K562 (cell line): Measurements from ENCODE around the gene GADD45B. TPM values are rescaled to one million over a fixed set of nuclear protein-coding genes. Genes with fewer than 3 reads are reported as not detected.
A peak's percentile ranks its signal among the peaks of the same experiment; 100 is the strongest.

Source experiments
- CBX1 ChIP-seq: sonication (generic); IDR thresholded peaks from 2 replicates; pipeline ENCODE4 v1.6.1; 2016; ENCODE audit warnings: antibody characterized with exemption, low read depth, mild to moderate bottlenecking
- CGGBP1 ChIP-seq: fragments of 250-450 bp; sonication (Bioruptor Pico); IDR thresholded peaks from 2 replicates; pipeline ENCODE4 v1.9.0; 2021; ENCODE audit warnings: mild to moderate bottlenecking
- DPF2 ChIP-seq: fragments of 450-650 bp; IDR thresholded peaks from 2 replicates; pipeline ENCODE4 v1.6.1; 2016
- FOXJ3 ChIP-seq: sonication (generic); formaldehyde crosslinking; IDR thresholded peaks from 2 replicates; pipeline ENCODE4 v1.4.0; 2020; ENCODE audit warnings: mild to moderate bottlenecking, missing genetic modification reagents
- GABPB1 ChIP-seq: sonication (generic); formaldehyde crosslinking; IDR thresholded peaks from 2 replicates; pipeline ENCODE4 v1.8.0; 2022; ENCODE audit warnings: mild to moderate bottlenecking, missing genetic modification reagents
- HES1 ChIP-seq: fragments of 450-650 bp; IDR thresholded peaks from 2 replicates; pipeline ENCODE4 v1.6.1; 2016; ENCODE audit warnings: low read depth, mild to moderate bottlenecking, moderate library complexity
- HOMEZ ChIP-seq: fragments of 250-450 bp; sonication (Bioruptor Pico); IDR thresholded peaks from 2 replicates; pipeline ENCODE4 v1.4.0; 2020; ENCODE audit warnings: mild to moderate bottlenecking, moderate library complexity
- MEF2D ChIP-seq: conservative IDR thresholded peaks from 2 replicates; pipeline ENCODE4 v1.6.1; 2016; ENCODE audit warnings: low read depth, missing genetic modification characterization, missing compliant biosample characterization
- PHTF2 ChIP-seq: fragments of 250-450 bp; sonication (Bioruptor Pico); IDR thresholded peaks from 2 replicates; pipeline ENCODE4 v1.5.0; 2021; ENCODE audit warnings: mild to moderate bottlenecking
- POU5F1 ChIP-seq: fragments of 150-350 bp; IDR thresholded peaks from 2 replicates; pipeline ENCODE4 v1.6.1; 2014; ENCODE audit warnings: borderline replicate concordance, low read length, low read depth, mild to moderate bottlenecking; ENCODE audit not compliant: partially characterized antibody
- RHOXF2B ChIP-seq: fragments of 250-450 bp; sonication (Bioruptor Pico); conservative IDR thresholded peaks from 2 replicates; pipeline ENCODE4 v1.5.1; 2021
- SIX5 ChIP-seq, 2 experiments: IDR thresholded peaks; 2 replicates each; pipeline ENCODE4 v1.6.1; 2011; ENCODE audit warnings: low read length in 2 of 2, borderline replicate concordance in 1 of 2, low read depth in 1 of 2, mild to moderate bottlenecking in 1 of 2, moderate library complexity in 1 of 2; ENCODE audit not compliant: insufficient read depth in 1 of 2
- SMAD2 ChIP-seq: fragments of 150-350 bp; IDR thresholded peaks from 2 replicates; pipeline ENCODE4 v1.6.1; 2014; ENCODE audit warnings: low read depth, mild to moderate bottlenecking, low read length
- ZBTB17 ChIP-seq: fragments of 450-650 bp; formaldehyde crosslinking; IDR thresholded peaks from 2 replicates; pipeline ENCODE4 v1.4.0; 2020; ENCODE audit warnings: mild to moderate bottlenecking
- ZNF282 ChIP-seq: sonication (generic); formaldehyde crosslinking; IDR thresholded peaks from 2 replicates; pipeline ENCODE4 v1.8.1; 2023; ENCODE audit warnings: missing genetic modification reagents
- polyA plus RNA-seq, 8 experiments: library from polyadenylated mRNA; depleted of rRNA in 4 of 8; stranded (reverse) in 5 of 8; unstranded in 3 of 8; fragments of >200 nt; fragmentation: Nextera tagmentation in 2 of 8; fragmentation: Illumina TruSeq in 1 of 8; extraction: Ambion mirVana in 2 of 8; extraction: Trizol in 1 of 8; gene quantifications; 2 replicates each; pipeline versions ENCODE4 v1.2.1 to v1.2.3, GENCODE V29; 2011 to 2014; ENCODE audit warnings: inconsistent platforms in 1 of 8, missing spikeins in 1 of 8
- total RNA-seq, 7 experiments: library from RNA; depleted of rRNA in 6 of 7; stranded (reverse); fragments of >200 nt in 6 of 7; fragmentation: Illumina TruSeq in 2 of 7; extraction: Trizol in 2 of 7; gene quantifications; 2 replicates each; pipeline versions ENCODE4 v1.2.1 to v1.2.3, GENCODE V29; 2011 to 2021; ENCODE audit warnings: low replicate concordance in 1 of 7
- TF ChIP-seq, protein P1 (sequence below): sonication (generic); formaldehyde crosslinking; IDR thresholded peaks from 2 replicates; pipeline ENCODE4 v1.8.1; 2023; ENCODE audit warnings: missing genetic modification reagents, mild to moderate bottlenecking, borderline replicate concordance
- TF ChIP-seq, protein P2 (sequence below): sonication (generic); formaldehyde crosslinking; IDR thresholded peaks from 2 replicates; pipeline ENCODE4 v1.8.1; 2023; ENCODE audit warnings: mild to moderate bottlenecking, missing genetic modification reagents

Gene GADD45B
- total and polyA plus RNA-seq, 9 of the 15 experiments (the other 6 are each of a cell fraction or from before 2014, with no cell fraction given): 0.06 to 4.1 (median 2.1) TPM

GRCh38 chr19:2427429-2428320, 48.3 kb upstream of the GADD45B start, which contains the start of gene TIMM13 (continued):
- no peak for TF ChIP-seq ZNF282 (CRISPR knock-in tag)
- TF ChIP-seq DPF2: 0 out of 2 replicates have a peak, but pooled peaks have one; percentile 44
- TF ChIP-seq POU5F1: peak; percentile 17
- TF ChIP-seq CBX1: no peak
- no peak for TF ChIP-seq RHOXF2B (CRISPR knock-in tag)
- no peak for TF ChIP-seq FOXJ3 (CRISPR knock-in tag)
- TF ChIP-seq HOMEZ (CRISPR knock-in tag): no peak
- no peak for TF ChIP-seq HES1
- TF ChIP-seq PHTF2: no peak
- no peak for TF ChIP-seq SMAD2
- TF ChIP-seq ZBTB17 (CRISPR knock-in tag): peak; percentile 89
- no peak for TF ChIP-seq MEF2D (tag)
- TF ChIP-seq GABPB1: peak; percentile 99
- TF ChIP-seq SIX5 (IDR thresholded peaks at IDR 0.05; ENCODE audit: borderline replicate concordance in 1 of 2, insufficient read depth in 1 of 2, low read depth in 1 of 2, low read length in 2 of 2): peak; percentile 79 to 91
- TF ChIP-seq, protein P1, sequence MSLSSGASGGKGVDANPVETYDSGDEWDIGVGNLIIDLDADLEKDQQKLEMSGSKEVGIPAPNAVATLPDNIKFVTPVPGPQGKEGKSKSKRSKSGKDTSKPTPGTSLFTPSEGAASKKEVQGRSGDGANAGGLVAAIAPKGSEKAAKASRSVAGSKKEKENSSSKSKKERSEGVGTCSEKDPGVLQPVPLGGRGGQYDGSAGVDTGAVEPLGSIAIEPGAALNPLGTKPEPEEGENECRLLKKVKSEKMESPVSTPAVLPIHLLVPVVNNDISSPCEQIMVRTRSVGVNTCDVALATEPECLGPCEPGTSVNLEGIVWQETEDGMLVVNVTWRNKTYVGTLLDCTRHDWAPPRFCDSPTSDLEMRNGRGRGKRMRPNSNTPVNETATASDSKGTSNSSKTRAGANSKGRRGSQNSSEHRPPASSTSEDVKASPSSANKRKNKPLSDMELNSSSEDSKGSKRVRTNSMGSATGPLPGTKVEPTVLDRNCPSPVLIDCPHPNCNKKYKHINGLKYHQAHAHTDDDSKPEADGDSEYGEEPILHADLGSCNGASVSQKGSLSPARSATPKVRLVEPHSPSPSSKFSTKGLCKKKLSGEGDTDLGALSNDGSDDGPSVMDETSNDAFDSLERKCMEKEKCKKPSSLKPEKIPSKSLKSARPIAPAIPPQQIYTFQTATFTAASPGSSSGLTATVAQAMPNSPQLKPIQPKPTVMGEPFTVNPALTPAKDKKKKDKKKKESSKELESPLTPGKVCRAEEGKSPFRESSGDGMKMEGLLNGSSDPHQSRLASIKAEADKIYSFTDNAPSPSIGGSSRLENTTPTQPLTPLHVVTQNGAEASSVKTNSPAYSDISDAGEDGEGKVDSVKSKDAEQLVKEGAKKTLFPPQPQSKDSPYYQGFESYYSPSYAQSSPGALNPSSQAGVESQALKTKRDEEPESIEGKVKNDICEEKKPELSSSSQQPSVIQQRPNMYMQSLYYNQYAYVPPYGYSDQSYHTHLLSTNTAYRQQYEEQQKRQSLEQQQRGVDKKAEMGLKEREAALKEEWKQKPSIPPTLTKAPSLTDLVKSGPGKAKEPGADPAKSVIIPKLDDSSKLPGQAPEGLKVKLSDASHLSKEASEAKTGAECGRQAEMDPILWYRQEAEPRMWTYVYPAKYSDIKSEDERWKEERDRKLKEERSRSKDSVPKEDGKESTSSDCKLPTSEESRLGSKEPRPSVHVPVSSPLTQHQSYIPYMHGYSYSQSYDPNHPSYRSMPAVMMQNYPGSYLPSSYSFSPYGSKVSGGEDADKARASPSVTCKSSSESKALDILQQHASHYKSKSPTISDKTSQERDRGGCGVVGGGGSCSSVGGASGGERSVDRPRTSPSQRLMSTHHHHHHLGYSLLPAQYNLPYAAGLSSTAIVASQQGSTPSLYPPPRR (CRISPR knock-in tag): no peak
- 0 out of 2 replicates have a peak, but pooled peaks have one; percentile 28 for TF ChIP-seq CGGBP1 (CRISPR knock-in tag)
- TF ChIP-seq, protein P2, sequence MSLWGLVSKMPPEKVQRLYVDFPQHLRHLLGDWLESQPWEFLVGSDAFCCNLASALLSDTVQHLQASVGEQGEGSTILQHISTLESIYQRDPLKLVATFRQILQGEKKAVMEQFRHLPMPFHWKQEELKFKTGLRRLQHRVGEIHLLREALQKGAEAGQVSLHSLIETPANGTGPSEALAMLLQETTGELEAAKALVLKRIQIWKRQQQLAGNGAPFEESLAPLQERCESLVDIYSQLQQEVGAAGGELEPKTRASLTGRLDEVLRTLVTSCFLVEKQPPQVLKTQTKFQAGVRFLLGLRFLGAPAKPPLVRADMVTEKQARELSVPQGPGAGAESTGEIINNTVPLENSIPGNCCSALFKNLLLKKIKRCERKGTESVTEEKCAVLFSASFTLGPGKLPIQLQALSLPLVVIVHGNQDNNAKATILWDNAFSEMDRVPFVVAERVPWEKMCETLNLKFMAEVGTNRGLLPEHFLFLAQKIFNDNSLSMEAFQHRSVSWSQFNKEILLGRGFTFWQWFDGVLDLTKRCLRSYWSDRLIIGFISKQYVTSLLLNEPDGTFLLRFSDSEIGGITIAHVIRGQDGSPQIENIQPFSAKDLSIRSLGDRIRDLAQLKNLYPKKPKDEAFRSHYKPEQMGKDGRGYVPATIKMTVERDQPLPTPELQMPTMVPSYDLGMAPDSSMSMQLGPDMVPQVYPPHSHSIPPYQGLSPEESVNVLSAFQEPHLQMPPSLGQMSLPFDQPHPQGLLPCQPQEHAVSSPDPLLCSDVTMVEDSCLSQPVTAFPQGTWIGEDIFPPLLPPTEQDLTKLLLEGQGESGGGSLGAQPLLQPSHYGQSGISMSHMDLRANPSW (CRISPR knock-in tag): peak; percentile 85
